ENCODE measurements around the gene SLC28A2. TPM values are rescaled to one million over a fixed set of nuclear protein-coding genes. Genes with fewer than 3 reads are reported as not detected.
"Not testable (repeated sequence)": the region's sequence is repeated elsewhere in the genome, so short reads cannot be mapped to it uniquely, and the experiment has no call there.

Gene SLC28A2
- polyA plus RNA-seq, 1 of the 3 experiments (the other 2 are of a cell fraction): not detected

DNA sequence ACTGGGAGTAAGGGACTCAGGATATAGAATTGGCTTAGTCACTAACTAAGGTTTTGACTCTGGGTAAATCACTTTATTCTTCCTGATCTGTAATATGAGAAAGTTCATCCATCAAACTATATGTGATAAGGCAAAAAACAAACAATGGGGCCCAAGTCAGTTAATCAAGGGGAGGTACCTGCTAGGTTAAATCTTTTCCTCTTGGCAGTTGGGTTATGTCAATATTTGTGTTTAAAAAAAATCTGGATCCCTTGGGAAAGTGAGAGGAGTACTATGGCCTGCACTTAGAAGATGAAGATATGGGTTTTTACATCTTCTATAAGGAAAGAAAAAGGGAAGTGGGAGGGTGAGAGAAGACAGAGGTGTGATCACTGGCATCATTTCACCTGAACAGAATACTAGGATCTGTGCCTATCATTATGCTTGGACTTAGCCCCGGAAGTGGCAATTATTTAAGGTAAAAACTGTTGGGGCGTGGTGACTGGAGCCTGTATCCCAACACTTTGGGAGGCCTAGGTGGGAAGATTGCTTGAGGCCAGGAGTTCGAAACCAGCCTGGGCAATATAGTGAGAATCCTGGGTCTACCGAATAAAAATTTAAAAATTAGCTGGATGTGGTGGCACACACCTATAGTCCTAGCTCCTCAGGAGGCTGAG lies 2.8 kb upstream of the SLC28A2 start (continued):
- no peak for TF ChIP-seq ZBTB33 (IDR thresholded peaks at IDR 0.05; ENCODE audit: borderline replicate concordance, low read depth)

DNA sequence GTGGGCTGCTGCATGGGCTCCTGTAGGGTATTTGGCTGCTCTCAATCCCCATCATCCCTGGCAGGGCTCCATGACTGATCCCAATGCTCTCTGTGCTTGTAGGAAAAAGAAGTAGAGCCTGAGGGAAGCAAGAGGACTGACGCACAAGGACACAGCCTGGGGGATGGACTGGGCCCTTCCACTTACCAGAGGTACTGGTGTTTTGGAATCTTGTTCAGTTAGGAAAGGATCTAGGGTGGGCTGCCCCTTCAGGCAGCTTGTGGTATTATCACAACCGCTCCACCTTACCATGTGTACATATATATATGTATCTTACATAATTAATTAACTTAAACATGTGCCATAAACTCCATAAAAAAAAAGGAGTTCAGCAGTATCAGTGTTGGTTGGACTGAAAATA lies 1.3 kb downstream of the SLC28A2 start:
- Histone ChIP-seq H3K4me1 (ENCODE audit: control insufficient read depth in 1 of 2, insufficient read depth in 2 of 2, low read depth in 1 of 2, low read length in 1 of 2) (no peaks in the 10 kb centered on the region), H3K4me3 (ENCODE audit: low read depth in 2 of 2, low read length in 1 of 2) (no peak overlapping the region), H3K79me2 (ENCODE audit: insufficient read depth) (no peaks in the 10 kb centered on the region), H3K9me2 (no peaks in the 10 kb centered on the region), H4K20me1 (ENCODE audit: insufficient read depth) (no peaks in the 10 kb centered on the region), H3K9ac (no peak overlapping the region), H3K27me3 (ENCODE audit: insufficient read depth) (no peaks in the 10 kb centered on the region), H3F3A (replicated peaks; ENCODE audit: insufficient read depth) (peaks cover 3% of the 10 kb centered on the region), H3K27ac (ENCODE audit: low read depth in 2 of 2, low read length in 1 of 2) (no peak overlapping the region), H3K9me3 (no peaks in the 10 kb centered on the region), H2AFZ (ENCODE audit: low read depth) (no peak overlapping the region), H3K4me2 (no peak overlapping the region), H3K36me3 (replicated peaks in 1 of 2; ENCODE audit: control insufficient read depth in 1 of 2, insufficient read depth in 2 of 2, low read length in 1 of 2) (no peaks in the 10 kb centered on the region)
- POLR2A ChIA-PET: no interaction called here
- peak; percentile 19 for DNase-seq
- WGBS (ENCODE audit: low lambda C conversion rate): 75% methylated on average over 2 of the region's 2 CpGs
- CTCF ChIA-PET: interaction anchor here (0.8 to 1.5 kb wide), 4 partner anchors 10 to 205 kb away, joined by 3 read pairs; no protein-coding TSS in a partner anchor
- TF ChIP-seq NFIC (IDR thresholded peaks at IDR 0.05; ENCODE audit: borderline replicate concordance) (no peak), USF2 (IDR thresholded peaks at IDR 0.05; ENCODE audit: borderline replicate concordance, low read depth, low read length) (no peak), RXRA (IDR thresholded peaks at IDR 0.05; ENCODE audit: borderline replicate concordance, low read depth) (no peak), CTCF (IDR thresholded peaks at IDR 0.05) (peak; percentile 40)

DNA sequence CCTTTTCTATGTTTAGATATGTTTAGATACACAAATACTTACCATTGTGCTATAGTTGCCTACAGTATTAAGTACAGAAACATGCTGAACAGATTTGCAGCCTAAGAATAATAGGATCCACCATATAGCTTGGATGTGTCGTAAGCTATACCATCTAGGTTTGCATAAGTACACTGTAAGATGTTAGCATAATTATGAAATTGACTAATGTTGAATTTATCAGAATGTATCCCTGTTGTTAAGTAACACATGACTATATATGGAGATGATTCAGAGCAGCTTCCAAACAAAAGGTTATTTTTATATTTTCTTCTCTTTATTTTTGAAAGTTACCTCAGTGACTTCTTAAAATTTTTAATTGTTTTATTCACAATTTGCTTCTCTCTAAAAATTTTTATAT lies 2.4 kb downstream of the SLC28A2 start:
- ChIA-PET CTCF (interaction anchor here (1.5 kb wide), 1 partner anchor 49 kb away, joined by 3 read pairs; no protein-coding TSS in a partner anchor), POLR2A (no interaction called here)
- Histone ChIP-seq H2AFZ (ENCODE audit: low read depth) (no peak overlapping the region), H3K27ac (ENCODE audit: low read depth in 2 of 2, low read length in 1 of 2) (no peak overlapping the region), H3K9ac (no peak overlapping the region), H3K36me3 (replicated peaks in 1 of 2; ENCODE audit: control insufficient read depth in 1 of 2, insufficient read depth in 2 of 2, low read length in 1 of 2) (no peaks in the 10 kb centered on the region), H3K4me2 (no peak overlapping the region), H3K27me3 (ENCODE audit: insufficient read depth) (no peaks in the 10 kb centered on the region), H3K9me3 (no peaks in the 10 kb centered on the region), H3K79me2 (ENCODE audit: insufficient read depth) (no peaks in the 10 kb centered on the region), H3K4me1 (ENCODE audit: control insufficient read depth in 1 of 2, insufficient read depth in 2 of 2, low read depth in 1 of 2, low read length in 1 of 2) (no peaks in the 10 kb centered on the region), H4K20me1 (ENCODE audit: insufficient read depth) (no peaks in the 10 kb centered on the region), H3F3A (replicated peaks; ENCODE audit: insufficient read depth) (peaks cover 3% of the 10 kb centered on the region), H3K9me2 (no peaks in the 10 kb centered on the region), H3K4me3 (ENCODE audit: low read depth in 2 of 2, low read length in 1 of 2) (no peak overlapping the region)
- WGBS (ENCODE audit: low lambda C conversion rate): 79% methylated on average over 1 of the region's 1 CpG
- no peak for TF ChIP-seq USF1 (IDR thresholded peaks at IDR 0.05; ENCODE audit: borderline replicate concordance, low read depth)
- TF ChIP-seq EP300 (IDR thresholded peaks at IDR 0.05; ENCODE audit: borderline replicate concordance in 1 of 2, low read depth in 1 of 2, low read length in 1 of 2): no peak
- no peak for DNase-seq

DNA sequence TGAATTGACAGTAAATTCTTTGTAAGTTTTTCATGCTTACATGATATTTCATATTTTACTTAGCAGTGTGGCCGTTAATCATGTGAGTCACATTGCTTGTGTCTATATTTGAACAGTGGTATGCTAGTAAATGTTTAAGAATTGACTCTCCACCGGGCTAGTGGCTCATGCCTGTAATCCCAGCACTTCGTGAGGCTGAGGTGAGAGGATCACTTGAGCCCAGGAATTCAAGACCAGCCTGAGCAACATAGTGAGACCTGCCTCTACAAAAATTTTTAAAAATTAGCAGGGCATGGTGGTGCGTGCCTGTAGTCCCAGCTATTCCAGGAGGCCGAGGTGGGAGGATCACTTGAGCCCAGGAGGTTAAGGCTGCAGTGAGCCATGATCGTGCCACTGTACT lies 2.8 kb downstream of the SLC28A2 start:
- H2AFZ ChIP-seq (ENCODE audit: low read depth); H3K9me2 ChIP-seq; H3K36me3 ChIP-seq (replicated peaks in 1 of 2; ENCODE audit: control insufficient read depth in 1 of 2, insufficient read depth in 2 of 2, low read length in 1 of 2); H3K79me2 ChIP-seq (ENCODE audit: insufficient read depth); H4K20me1 ChIP-seq (ENCODE audit: insufficient read depth); H3F3A ChIP-seq (replicated peaks; ENCODE audit: insufficient read depth); H3K27me3 ChIP-seq (ENCODE audit: insufficient read depth); H3K9ac ChIP-seq; POLR2A ChIA-PET; DNase-seq; H3K4me1 ChIP-seq (ENCODE audit: control insufficient read depth in 1 of 2, insufficient read depth in 2 of 2, low read depth in 1 of 2, low read length in 1 of 2); H3K27ac ChIP-seq (ENCODE audit: low read depth in 2 of 2, low read length in 1 of 2); H3K9me3 ChIP-seq; H3K4me3 ChIP-seq (ENCODE audit: low read depth in 2 of 2, low read length in 1 of 2); H3K4me2 ChIP-seq: not testable (repeated sequence)
- 33% methylated on average over 6 of the region's 6 CpGs for WGBS (ENCODE audit: low lambda C conversion rate)
- CTCF ChIA-PET: interaction anchor here (1.5 kb wide), 1 partner anchor 50 kb away, joined by 3 read pairs; no protein-coding TSS in a partner anchor
